Measurements from ENCODE around the gene IRGC.

Gene IRGC

DNA sequence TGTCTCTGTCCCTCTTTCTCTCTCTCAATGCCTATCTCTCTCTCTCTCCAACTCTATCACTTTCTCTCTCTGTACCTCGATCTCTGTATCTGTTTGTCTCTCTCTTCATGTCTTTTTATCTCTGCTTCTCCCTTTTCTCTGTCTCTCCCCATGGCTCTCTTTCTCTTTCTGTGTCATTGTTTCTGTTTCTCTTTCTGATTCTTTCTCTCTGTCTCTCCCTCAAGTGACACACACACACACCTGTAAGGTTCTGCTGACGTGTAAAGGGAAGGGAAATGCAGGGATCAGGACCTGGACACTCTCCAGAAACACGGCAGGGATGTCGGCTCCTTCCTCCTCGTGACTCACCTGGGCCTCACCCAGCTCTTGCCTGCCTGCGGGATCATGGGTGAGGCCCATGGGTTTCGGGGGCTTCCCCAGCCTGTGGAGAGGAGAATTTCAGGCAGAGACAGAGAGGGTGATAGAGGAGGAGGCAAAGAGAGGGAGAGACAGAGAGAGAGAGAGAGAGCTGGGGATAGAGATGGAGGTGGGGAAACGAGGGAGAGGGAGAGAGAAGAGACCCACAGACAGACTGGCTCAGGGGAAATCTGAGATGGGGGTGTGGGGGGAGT lies 40.5 kb upstream of the IRGC start:
- Histone ChIP-seq H3K27me3 (ENCODE audit: control insufficient read depth in 1 of 2, insufficient read depth in 1 of 2, low read length in 2 of 2) (no peaks in the 10 kb centered on the region), H3K79me1 (replicated peaks; ENCODE audit: low read length, poor library complexity, severe bottlenecking) (no peaks in the 10 kb centered on the region), H3K9me3 (ENCODE audit: control insufficient read depth, low read length) (no peaks in the 10 kb centered on the region), H3K9ac (ENCODE audit: low read length) (peak overlapping the region; percentile 40), H3K14ac (ENCODE audit: low read length in 2 of 2) (peak overlapping the region in 1 of 2 experiments; percentile 26), H2AK5ac (ENCODE audit: low read length, severe bottlenecking) (no peak overlapping the region), H3K4me2 (ENCODE audit: low read length, poor library complexity, severe bottlenecking) (no peak overlapping the region), H4K8ac (ENCODE audit: low read length) (no peak overlapping the region), H2AFZ (ENCODE audit: low read depth, low read length) (no peak overlapping the region), H3K36me3 (ENCODE audit: control insufficient read depth in 1 of 2, insufficient read depth in 2 of 2, low read depth in 1 of 2, low read length in 2 of 2) (no peaks in the 10 kb centered on the region), H4K91ac (ENCODE audit: low read length) (peak overlapping the region; percentile 5), H2BK12ac (ENCODE audit: low read length in 2 of 2) (no peak overlapping the region), H3K4me3 (ENCODE audit: insufficient read depth in 1 of 2, low read depth in 1 of 2, low read length in 2 of 2) (peak overlapping the region in 1 of 2 experiments; percentile 9), H2BK15ac (ENCODE audit: low read depth, poor library complexity, severe bottlenecking) (no peak overlapping the region), H3K27ac (ENCODE audit: low read length, poor library complexity, severe bottlenecking) (no peak overlapping the region), H3K18ac (ENCODE audit: low read depth in 1 of 2, low read length in 2 of 2) (no peak overlapping the region), H2BK120ac (ENCODE audit: low read depth, low read length) (no peak overlapping the region), H2BK5ac (ENCODE audit: low read depth, low read length, poor library complexity, severe bottlenecking) (no peak overlapping the region), H3K4ac (ENCODE audit: low read depth in 1 of 2, low read length in 2 of 2) (no peak overlapping the region), H3K23ac (ENCODE audit: low read length in 2 of 2) (no peak overlapping the region), H3K4me1 (ENCODE audit: control insufficient read depth, insufficient read depth, low read depth, low read length) (peaks cover 13% of the 10 kb centered on the region)
- DNase-seq = peak; percentile 19
- 49% methylated on average over 8 of the region's 8 CpGs for WGBS

DNA sequence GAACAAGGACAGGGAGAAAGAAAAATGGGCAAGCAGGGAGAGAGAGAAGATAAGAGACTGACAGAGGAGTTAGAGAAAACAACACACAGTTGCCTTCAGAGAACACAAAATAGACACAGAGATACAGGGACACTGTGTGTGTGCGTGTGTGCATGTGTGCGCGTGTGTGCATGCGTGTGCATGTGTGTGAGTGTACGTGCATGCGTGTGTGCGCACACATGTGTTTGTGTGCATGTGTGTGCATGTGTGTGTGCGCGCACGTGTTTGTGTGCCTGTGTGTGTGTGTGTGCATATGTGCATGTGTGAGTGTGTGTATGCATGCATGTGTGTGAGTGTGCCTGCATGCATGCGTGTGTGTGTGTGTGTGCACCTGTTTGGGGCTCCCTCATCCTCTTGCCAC lies 40.0 kb upstream of the IRGC start:
- H4K91ac ChIP-seq (ENCODE audit: low read length) = peak overlapping the region; percentile 63
- H2BK15ac ChIP-seq (ENCODE audit: low read depth, poor library complexity, severe bottlenecking) = no peak overlapping the region
- no peaks in the 10 kb centered on the region for H3K9me3 ChIP-seq (ENCODE audit: control insufficient read depth, low read length)
- peak overlapping the region in 1 of 2 experiments; percentile 97 for H3K14ac ChIP-seq (ENCODE audit: low read length in 2 of 2)
- no peak overlapping the region for H4K8ac ChIP-seq (ENCODE audit: low read length)
- H3K27me3 ChIP-seq (ENCODE audit: control insufficient read depth in 1 of 2, insufficient read depth in 1 of 2, low read length in 2 of 2) = no peaks in the 10 kb centered on the region
- H2BK5ac ChIP-seq (ENCODE audit: low read depth, low read length, poor library complexity, severe bottlenecking) = no peak overlapping the region
- no peak overlapping the region for H2BK12ac ChIP-seq (ENCODE audit: low read length in 2 of 2)
- no peak overlapping the region for H2BK120ac ChIP-seq (ENCODE audit: low read depth, low read length)
- peaks cover 13% of the 10 kb centered on the region for H3K4me1 ChIP-seq (ENCODE audit: control insufficient read depth, insufficient read depth, low read depth, low read length)
- no peak overlapping the region for H3K23ac ChIP-seq (ENCODE audit: low read length in 2 of 2)
- no peaks in the 10 kb centered on the region for H3K36me3 ChIP-seq (ENCODE audit: control insufficient read depth in 1 of 2, insufficient read depth in 2 of 2, low read depth in 1 of 2, low read length in 2 of 2)
- no peak overlapping the region for H2AK5ac ChIP-seq (ENCODE audit: low read length, severe bottlenecking)
- no peak overlapping the region for H2AFZ ChIP-seq (ENCODE audit: low read depth, low read length)
- no peak for DNase-seq
- H3K4ac ChIP-seq (ENCODE audit: low read depth in 1 of 2, low read length in 2 of 2) = no peak overlapping the region
- H3K9ac ChIP-seq (ENCODE audit: low read length) = peak overlapping the region; percentile 40
- H3K4me2 ChIP-seq (ENCODE audit: low read length, poor library complexity, severe bottlenecking) = no peak overlapping the region
- H3K27ac ChIP-seq (ENCODE audit: low read length, poor library complexity, severe bottlenecking) = no peak overlapping the region
- H3K79me1 ChIP-seq (replicated peaks; ENCODE audit: low read length, poor library complexity, severe bottlenecking) = no peaks in the 10 kb centered on the region
- no peak overlapping the region for H3K4me3 ChIP-seq (ENCODE audit: insufficient read depth in 1 of 2, low read depth in 1 of 2, low read length in 2 of 2)
- 91% methylated on average over 11 of the region's 11 CpGs for WGBS
- no peak overlapping the region for H3K18ac ChIP-seq (ENCODE audit: low read depth in 1 of 2, low read length in 2 of 2)

DNA sequence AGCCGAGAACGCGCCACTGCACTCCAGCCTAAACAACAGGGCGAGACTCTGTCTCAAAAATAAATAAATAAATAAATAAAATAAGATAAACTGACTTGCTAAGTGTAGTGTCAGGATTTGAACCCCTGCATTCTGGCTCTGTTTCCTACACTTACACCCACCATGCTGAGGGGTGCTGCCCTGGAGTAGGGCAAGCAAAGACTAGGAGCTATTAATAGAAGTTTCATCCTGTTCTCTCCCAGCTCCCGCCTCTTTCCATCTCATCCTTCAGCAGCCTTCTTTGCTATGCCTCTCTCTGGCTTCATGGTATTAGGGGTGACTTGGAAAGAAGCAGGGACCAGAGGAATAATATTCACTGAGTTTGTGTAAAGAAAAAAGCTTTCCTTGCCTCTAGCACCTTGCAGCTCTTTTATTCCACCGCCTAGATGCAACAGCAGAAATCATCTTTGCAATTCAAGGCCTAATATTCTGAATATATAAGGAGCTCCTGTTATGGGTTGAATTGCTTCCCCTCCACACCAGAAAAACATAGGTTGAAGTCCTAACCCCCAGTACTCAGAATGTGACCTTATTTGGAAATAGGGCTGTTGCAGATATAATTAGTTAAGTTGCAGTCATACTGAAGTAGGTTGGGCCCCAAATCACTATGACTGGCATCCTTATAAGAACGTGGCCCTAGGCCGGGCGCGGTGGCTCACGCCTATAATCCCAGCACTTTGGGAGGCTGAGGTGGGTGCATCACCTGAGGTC lies 37.2 kb upstream of the IRGC start:
- Histone ChIP-seq H3K4me3 (ENCODE audit: insufficient read depth in 1 of 2, low read depth in 1 of 2, low read length in 2 of 2) (no peak overlapping the region), H3K4ac (ENCODE audit: low read depth in 1 of 2, low read length in 2 of 2) (no peak overlapping the region), H2BK15ac (ENCODE audit: low read depth, poor library complexity, severe bottlenecking) (no peak overlapping the region), H3K79me1 (replicated peaks; ENCODE audit: low read length, poor library complexity, severe bottlenecking) (no peaks in the 10 kb centered on the region), H2AFZ (ENCODE audit: low read depth, low read length) (no peak overlapping the region), H3K4me1 (ENCODE audit: control insufficient read depth, insufficient read depth, low read depth, low read length) (peaks cover 12% of the 10 kb centered on the region), H2BK5ac (ENCODE audit: low read depth, low read length, poor library complexity, severe bottlenecking) (no peak overlapping the region), H3K23ac (ENCODE audit: low read length in 2 of 2) (no peak overlapping the region), H3K18ac (ENCODE audit: low read depth in 1 of 2, low read length in 2 of 2) (no peak overlapping the region), H3K9me3 (ENCODE audit: control insufficient read depth, low read length) (no peaks in the 10 kb centered on the region), H3K9ac (ENCODE audit: low read length) (no peak overlapping the region), H3K27ac (ENCODE audit: low read length, poor library complexity, severe bottlenecking) (no peak overlapping the region), H2AK5ac (ENCODE audit: low read length, severe bottlenecking) (no peak overlapping the region), H3K4me2 (ENCODE audit: low read length, poor library complexity, severe bottlenecking) (no peak overlapping the region), H4K8ac (ENCODE audit: low read length) (no peak overlapping the region), H2BK120ac (ENCODE audit: low read depth, low read length) (no peak overlapping the region), H2BK12ac (ENCODE audit: low read length in 2 of 2) (no peak overlapping the region), H3K36me3 (ENCODE audit: control insufficient read depth in 1 of 2, insufficient read depth in 2 of 2, low read depth in 1 of 2, low read length in 2 of 2) (no peaks in the 10 kb centered on the region), H3K14ac (ENCODE audit: low read length in 2 of 2) (no peak overlapping the region), H4K91ac (ENCODE audit: low read length) (no peak overlapping the region), H3K27me3 (ENCODE audit: control insufficient read depth in 1 of 2, insufficient read depth in 1 of 2, low read length in 2 of 2) (no peaks in the 10 kb centered on the region)
- 94% methylated on average over 5 of the region's 11 CpGs for WGBS
- DNase-seq = no peak

DNA sequence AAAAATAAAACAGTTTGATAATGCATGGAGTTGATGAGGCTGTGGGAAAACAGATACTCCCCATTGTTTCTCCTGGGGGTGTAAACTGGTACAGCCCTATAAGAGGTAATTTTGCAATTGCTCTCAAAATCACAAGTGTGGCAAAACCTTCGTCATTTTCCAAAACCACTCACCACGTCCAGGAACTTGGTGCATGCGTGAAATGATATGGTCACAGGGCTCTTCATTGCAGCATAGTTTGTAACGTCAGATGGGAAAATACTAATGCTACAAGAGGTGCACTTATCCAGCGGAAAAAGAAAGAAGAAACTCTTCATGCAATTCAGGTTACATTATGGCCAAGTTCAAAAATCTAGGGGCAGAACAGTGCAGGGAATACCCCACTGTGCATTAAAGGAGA lies 34.1 kb upstream of the IRGC start:
- Histone ChIP-seq H3K18ac (ENCODE audit: low read depth in 1 of 2, low read length in 2 of 2) (no peak overlapping the region), H3K79me1 (replicated peaks; ENCODE audit: low read length, poor library complexity, severe bottlenecking) (no peaks in the 10 kb centered on the region), H2BK15ac (ENCODE audit: low read depth, poor library complexity, severe bottlenecking) (no peak overlapping the region), H3K23ac (ENCODE audit: low read length in 2 of 2) (no peak overlapping the region), H3K14ac (ENCODE audit: low read length in 2 of 2) (no peak overlapping the region), H4K8ac (ENCODE audit: low read length) (no peak overlapping the region), H3K4me1 (ENCODE audit: control insufficient read depth, insufficient read depth, low read depth, low read length) (peaks cover 5% of the 10 kb centered on the region), H3K36me3 (ENCODE audit: control insufficient read depth in 1 of 2, insufficient read depth in 2 of 2, low read depth in 1 of 2, low read length in 2 of 2) (no peaks in the 10 kb centered on the region), H2BK120ac (ENCODE audit: low read depth, low read length) (no peak overlapping the region), H2AFZ (ENCODE audit: low read depth, low read length) (no peak overlapping the region), H3K9me3 (ENCODE audit: control insufficient read depth, low read length) (no peaks in the 10 kb centered on the region), H3K27me3 (ENCODE audit: control insufficient read depth in 1 of 2, insufficient read depth in 1 of 2, low read length in 2 of 2) (no peaks in the 10 kb centered on the region), H3K27ac (ENCODE audit: low read length, poor library complexity, severe bottlenecking) (no peak overlapping the region), H3K4me2 (ENCODE audit: low read length, poor library complexity, severe bottlenecking) (no peak overlapping the region), H4K91ac (ENCODE audit: low read length) (no peak overlapping the region), H3K4ac (ENCODE audit: low read depth in 1 of 2, low read length in 2 of 2) (no peak overlapping the region), H3K4me3 (ENCODE audit: insufficient read depth in 1 of 2, low read depth in 1 of 2, low read length in 2 of 2) (no peak overlapping the region), H2BK5ac (ENCODE audit: low read depth, low read length, poor library complexity, severe bottlenecking) (no peak overlapping the region), H2BK12ac (ENCODE audit: low read length in 2 of 2) (no peak overlapping the region), H2AK5ac (ENCODE audit: low read length, severe bottlenecking) (no peak overlapping the region), H3K9ac (ENCODE audit: low read length) (no peak overlapping the region)
- DNase-seq = no peak
- WGBS = 90% methylated on average over 5 of the region's 5 CpGs

Data from mesenchymal stem cell (in vitro differentiated cells and primary cell).